Upper lobe of left lung (tissue), 6 donors: ENCODE data around the gene CLTB. TPM values are rescaled to one million over a fixed set of nuclear protein-coding genes. Genes with fewer than 3 reads are reported as not detected.

Experiments
- ATAC-seq, 2 donors: fragments of 200-7000 bp; cut with Tn5 transposase; one replicate each; pipeline ENCODE4 v1.9.1; 2022; ENCODE audit warnings: mild to moderate bottlenecking in 2 of 2, moderate library complexity in 2 of 2; ENCODE audit not compliant: low FRiP score in 2 of 2
- DNase-seq, 2 donors: peaks; one replicate each; pipeline ENCODE4 v3.0.0-alpha.2; 2019 to 2020
- H3K27ac ChIP-seq, 4 donors: fragments of 200-600 bp; sonication (generic); one replicate each; pipeline ENCODE4 v1.5.1; 2016 to 2019
- H3K27me3 ChIP-seq, 4 donors: fragments of 200-600 bp; sonication (generic); one replicate each; pipeline ENCODE4 v1.5.1; 2017 to 2019
- H3K36me3 ChIP-seq, 4 donors: fragments of 200-600 bp; sonication (generic); one replicate each; pipeline ENCODE4 v1.5.1; 2016 to 2019
- H3K4me1 ChIP-seq, 4 donors: fragments of 200-600 bp; sonication (generic); one replicate each; pipeline ENCODE4 v1.5.1; 2018 to 2019
- H3K4me3 ChIP-seq, 4 donors: fragments of 200-600 bp; sonication (generic); one replicate each; pipeline ENCODE4 v1.5.1; 2017 to 2019; ENCODE audit warnings: mild to moderate bottlenecking in 2 of 4, moderate library complexity in 1 of 4
- H3K9me3 ChIP-seq, 4 donors: fragments of 200-600 bp; sonication (generic); one replicate each; pipeline ENCODE4 v1.5.1; 2018 to 2019
- CTCF ChIP-seq, 6 experiments: fragments of 450-650 bp in 4 of 6; fragments of 200-600 bp in 2 of 6; sonication (generic) in 2 of 6; IDR thresholded peaks; one replicate each; pipeline ENCODE4 v1.5.1; 2016 to 2019; ENCODE audit warnings: antibody characterized with exemption in 6 of 6
- EP300 ChIP-seq, 4 donors: sonication (generic); formaldehyde crosslinking; IDR thresholded peaks; one replicate each; pipeline ENCODE4 v1.5.1; 2017; ENCODE audit warnings: antibody characterized with exemption in 4 of 4, control low read depth in 2 of 4
- POLR2A ChIP-seq, 4 donors: fragments of 450-650 bp; IDR thresholded peaks; one replicate each; pipeline ENCODE4 v1.5.1; 2016 to 2017; ENCODE audit warnings: antibody characterized with exemption in 4 of 4, mild to moderate bottlenecking in 2 of 4
- POLR2AphosphoS5 ChIP-seq, 2 donors: sonication (generic); formaldehyde crosslinking; IDR thresholded peaks; one replicate each; pipeline ENCODE4 v1.5.1; 2017; ENCODE audit warnings: antibody characterized with exemption in 2 of 2
- WGBS, 2 donors: methylation state at CpG; one replicate each; pipeline ENCODE4 v1.1.5; 2017 to 2018; 5-methylcytosine and 5-hydroxymethylcytosine counted together
- total RNA-seq, 6 donors: library from RNA; depleted of rRNA in 4 of 6; stranded (reverse); fragments of >200 nt in 4 of 6; gene quantifications; one replicate each; pipeline versions ENCODE4 v1.1.0 to v1.2.1, GENCODE V29; 2016 to 2021
- donor health status: DM: no; HTN: no; CAD: no; lungs with moderate emphysema.
- donor health status: DM: no; HTN: yes; CAD: no; lungs with severe emphysema.

The CLTB gene
- total RNA-seq, 6 donors from 2014 or later: 54.5 to 187 (median 109) TPM

DNA sequence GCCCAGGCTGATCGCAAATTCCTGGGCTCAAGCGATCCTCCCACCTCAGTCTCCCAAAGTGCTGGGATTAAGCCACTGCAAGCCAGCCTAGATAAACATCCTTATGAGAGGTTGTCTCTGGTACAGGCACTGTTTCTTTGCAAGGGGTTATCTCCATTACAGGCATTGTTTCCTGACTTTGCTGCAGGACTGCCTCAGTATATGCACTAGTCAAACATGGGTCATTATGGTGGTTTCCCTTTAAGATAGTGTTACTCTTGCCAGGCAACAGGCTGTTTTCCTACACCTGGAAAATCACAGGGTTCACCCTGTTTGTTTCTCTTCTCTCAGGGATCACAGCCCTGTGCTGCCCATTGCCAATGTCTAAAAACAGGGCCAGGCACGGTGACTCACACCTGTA, 7.8 kb upstream of the CLTB start:
- H3K27ac ChIP-seq: no peak overlapping the region
- WGBS, 2 donors: 83 to 88% methylated on average over 3 of the region's 3 CpGs
- H3K27me3 ChIP-seq: no peaks in the 10 kb centered on the region
- no peaks in the 10 kb centered on the region for H3K36me3 ChIP-seq
- H3K9me3 ChIP-seq: no peaks in the 10 kb centered on the region
- no peak overlapping the region for H3K4me3 ChIP-seq
- no peak for ATAC-seq
- TF ChIP-seq POLR2A (IDR thresholded peaks at IDR 0.05) (no peak), EP300 (IDR thresholded peaks at IDR 0.05) (no peak), CTCF (IDR thresholded peaks at IDR 0.05) (no peak), POLR2AphosphoS5 (IDR thresholded peaks at IDR 0.05) (no peak)
- no peaks in the 10 kb centered on the region for H3K4me1 ChIP-seq
- no peak for DNase-seq

GRCh38 chr5:176420972-176421544, 4.7 kb upstream of the CLTB start:
- H3K36me3 ChIP-seq: no peaks in the 10 kb centered on the region
- DNase-seq (no peak), ATAC-seq (no peak)
- H3K4me1 ChIP-seq: peaks cover 6 to 8% (median 7%) of the 10 kb centered on the region in 4 donors
- no peak overlapping the region for H3K4me3 ChIP-seq
- WGBS, 2 donors: 68% methylated on average over 2 of the region's 2 CpGs
- TF ChIP-seq EP300 (IDR thresholded peaks at IDR 0.05): no peak
- TF ChIP-seq POLR2A (IDR thresholded peaks at IDR 0.05): no peak
- no peak for TF ChIP-seq POLR2AphosphoS5 (IDR thresholded peaks at IDR 0.05)
- TF ChIP-seq CTCF (IDR thresholded peaks at IDR 0.05): no peak
- no peaks in the 10 kb centered on the region for H3K9me3 ChIP-seq
- H3K27ac ChIP-seq: no peak overlapping the region
- H3K27me3 ChIP-seq: no peaks in the 10 kb centered on the region

- Histone ChIP-seq H3K27ac (no peak overlapping the region), H3K27me3 (no peaks in the 10 kb centered on the region), H3K4me1 (peaks cover 11 to 15% (median 13%) of the 10 kb centered on the region in 4 donors), H3K9me3 (no peaks in the 10 kb centered on the region), H3K4me3 (no peak overlapping the region), H3K36me3 (no peaks in the 10 kb centered on the region)
- DNase-seq (no peak), ATAC-seq (no peak)
- 80 to 86% methylated on average over 5 of the region's 5 CpGs for WGBS, 2 donors
- TF ChIP-seq POLR2A (IDR thresholded peaks at IDR 0.05): no peak
- no peak for TF ChIP-seq CTCF (IDR thresholded peaks at IDR 0.05)
- TF ChIP-seq EP300 (IDR thresholded peaks at IDR 0.05): no peak
- TF ChIP-seq POLR2AphosphoS5 (IDR thresholded peaks at IDR 0.05): no peak
Observed at GRCh38 chr5:176420086-176420485, 3.7 kb upstream of the CLTB start.

DNA sequence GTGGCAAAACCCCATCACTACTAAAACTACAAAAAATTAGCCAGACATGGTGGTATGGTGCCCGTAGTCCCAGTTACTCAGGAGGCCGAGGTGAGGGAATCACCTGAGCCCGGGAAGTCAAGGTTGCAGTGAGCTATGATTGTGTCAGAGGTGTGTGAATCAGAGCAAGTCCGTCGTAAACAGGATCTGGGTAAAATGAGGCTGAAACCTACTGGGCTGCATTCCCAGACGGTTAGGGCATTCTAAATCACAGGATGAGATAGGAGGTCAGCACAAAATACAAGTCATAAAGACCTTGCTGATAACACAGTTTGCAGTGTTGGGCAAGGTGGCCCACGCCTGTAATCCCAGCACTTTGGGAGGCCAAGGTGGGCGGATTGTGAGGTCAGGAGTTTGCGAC, 1.9 kb upstream of the CLTB start:
- no peaks in the 10 kb centered on the region for H3K36me3 ChIP-seq
- H3K27me3 ChIP-seq: no peaks in the 10 kb centered on the region
- no peak overlapping the region for H3K27ac ChIP-seq
- H3K4me3 ChIP-seq: no peak overlapping the region
- 88 to 89% methylated on average over 9 of the region's 9 CpGs for WGBS, 2 donors
- H3K4me1 ChIP-seq: peaks cover 27 to 34% (median 31%) of the 10 kb centered on the region in 4 donors
- no peak for ATAC-seq
- H3K9me3 ChIP-seq: no peaks in the 10 kb centered on the region
- TF ChIP-seq EP300 (IDR thresholded peaks at IDR 0.05) (no peak), POLR2A (IDR thresholded peaks at IDR 0.05) (no peak), CTCF (IDR thresholded peaks at IDR 0.05) (no peak), POLR2AphosphoS5 (IDR thresholded peaks at IDR 0.05) (no peak)
- DNase-seq: no peak

DNA sequence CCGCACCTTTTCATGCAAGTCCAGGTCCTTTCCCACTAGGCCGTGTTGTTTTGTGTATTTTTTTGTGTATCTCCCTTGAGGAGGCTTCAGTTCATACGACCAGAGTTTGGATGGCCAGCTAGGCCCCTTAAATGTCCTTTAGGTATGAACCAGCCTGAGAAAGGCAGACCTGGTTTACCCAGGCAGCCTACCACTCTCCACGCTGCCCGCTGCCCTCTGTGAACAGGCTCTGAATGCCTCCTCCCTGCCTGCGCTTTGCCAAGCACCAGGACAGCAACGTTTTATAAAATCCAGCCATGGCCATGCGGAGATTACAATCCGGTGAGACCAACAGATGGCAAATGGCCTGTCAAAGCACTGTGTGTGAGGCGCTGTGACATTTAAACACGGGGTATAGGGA, 626 bp upstream of the CLTB start:
- Histone ChIP-seq H3K9me3 (no peaks in the 10 kb centered on the region), H3K4me1 (peaks cover 32 to 45% (median 40%) of the 10 kb centered on the region in 4 donors), H3K27ac (peak overlapping the region; percentile 93 to 95 (median 94)), H3K36me3 (no peaks in the 10 kb centered on the region), H3K4me3 (peak overlapping the region in 3 of 4 donors; percentile 81 to 99 (median 85)), H3K27me3 (no peaks in the 10 kb centered on the region)
- DNase-seq (no peak), ATAC-seq (no peak)
- TF ChIP-seq EP300 (IDR thresholded peaks at IDR 0.05) (no peak), CTCF (IDR thresholded peaks at IDR 0.05) (no peak), POLR2A (IDR thresholded peaks at IDR 0.05) (no peak), POLR2AphosphoS5 (IDR thresholded peaks at IDR 0.05) (no peak)
- WGBS, 2 donors: 79% methylated on average over 11 of the region's 11 CpGs
